ENCODE measurements around the gene SPEM2. TPM values are rescaled to one million over a fixed set of nuclear protein-coding genes. Genes with fewer than 3 reads are reported as not detected.

Gene SPEM2
- polyA plus RNA-seq, 1 of the 3 experiments (the other 2 are of a cell fraction): not detected

- no peak overlapping the region for H3K9ac ChIP-seq
- H3F3A ChIP-seq (replicated peaks; ENCODE audit: insufficient read depth): no peaks in the 10 kb centered on the region
- H4K20me1 ChIP-seq (ENCODE audit: insufficient read depth): no peaks in the 10 kb centered on the region
- no peaks in the 10 kb centered on the region for H3K36me3 ChIP-seq (replicated peaks in 1 of 2; ENCODE audit: control insufficient read depth in 1 of 2, insufficient read depth in 2 of 2, low read length in 1 of 2)
- no peak for DNase-seq
- H3K27ac ChIP-seq (ENCODE audit: low read depth in 2 of 2, low read length in 1 of 2): no peak overlapping the region
- H3K9me2 ChIP-seq: no peaks in the 10 kb centered on the region
- H3K9me3 ChIP-seq: no peaks in the 10 kb centered on the region
- no peaks in the 10 kb centered on the region for H3K79me2 ChIP-seq (ENCODE audit: insufficient read depth)
- H3K4me2 ChIP-seq: no peak overlapping the region
- ChIA-PET CTCF (no interaction called here), POLR2A (no interaction called here)
- WGBS (ENCODE audit: low lambda C conversion rate): 68% methylated on average over 4 of the region's 4 CpGs
- no peaks in the 10 kb centered on the region for H3K27me3 ChIP-seq (ENCODE audit: insufficient read depth)
- H3K4me3 ChIP-seq (ENCODE audit: low read depth in 2 of 2, low read length in 1 of 2): no peak overlapping the region
- TF ChIP-seq USF1 (IDR thresholded peaks at IDR 0.05; ENCODE audit: borderline replicate concordance, low read depth) (no peak), POLR2AphosphoS5 (IDR thresholded peaks at IDR 0.05; ENCODE audit: low read depth, low read length) (no peak), IRF3 (IDR thresholded peaks at IDR 0.05; ENCODE audit: low read depth, low read length) (no peak), ZBTB33 (IDR thresholded peaks at IDR 0.05; ENCODE audit: borderline replicate concordance, low read depth) (no peak), RCOR1 (IDR thresholded peaks at IDR 0.05; ENCODE audit: low read length) (no peak), RAD21 (IDR thresholded peaks at IDR 0.05; ENCODE audit: low read length) (no peak), CHD2 (IDR thresholded peaks at IDR 0.05; ENCODE audit: low read length, partially characterized antibody) (no peak), SIN3A (IDR thresholded peaks at IDR 0.05; ENCODE audit: borderline replicate concordance, low read depth, low read length) (no peak), JUND (IDR thresholded peaks at IDR 0.05) (no peak), TEAD4 (IDR thresholded peaks at IDR 0.05; ENCODE audit: borderline replicate concordance, insufficient read depth) (no peak), RXRA (IDR thresholded peaks at IDR 0.05; ENCODE audit: borderline replicate concordance, low read depth) (no peak), FOSL2 (IDR thresholded peaks at IDR 0.05; ENCODE audit: borderline replicate concordance, low read depth) (no peak), NFIC (IDR thresholded peaks at IDR 0.05; ENCODE audit: borderline replicate concordance) (no peak), TAF1 (IDR thresholded peaks at IDR 0.05; ENCODE audit: borderline replicate concordance, low read depth, low read length) (no peak)
- no peaks in the 10 kb centered on the region; a peak in 1 of 4 replicates for H3K4me1 ChIP-seq (ENCODE audit: control insufficient read depth in 1 of 2, insufficient read depth in 2 of 2, low read depth in 1 of 2, low read length in 1 of 2)
- H2AFZ ChIP-seq (ENCODE audit: low read depth): no peak overlapping the region
Observed at GRCh38 chr17:7423679-7424078, 1.7 kb upstream of the SPEM2 start.

GRCh38 chr17:7425756-7426155, 340 bp downstream of the SPEM2 start:
- Histone ChIP-seq H3K4me1 (ENCODE audit: control insufficient read depth in 1 of 2, insufficient read depth in 2 of 2, low read depth in 1 of 2, low read length in 1 of 2) (no peaks in the 10 kb centered on the region), H3K4me2 (no peak overlapping the region), H3K36me3 (replicated peaks in 1 of 2; ENCODE audit: control insufficient read depth in 1 of 2, insufficient read depth in 2 of 2, low read length in 1 of 2) (no peaks in the 10 kb centered on the region), H3K4me3 (ENCODE audit: low read depth in 2 of 2, low read length in 1 of 2) (no peak overlapping the region), H4K20me1 (ENCODE audit: insufficient read depth) (no peaks in the 10 kb centered on the region), H3K79me2 (ENCODE audit: insufficient read depth) (no peaks in the 10 kb centered on the region), H3K9me2 (no peaks in the 10 kb centered on the region), H3F3A (replicated peaks; ENCODE audit: insufficient read depth) (no peaks in the 10 kb centered on the region), H2AFZ (ENCODE audit: low read depth) (no peak overlapping the region), H3K9me3 (no peaks in the 10 kb centered on the region), H3K27ac (ENCODE audit: low read depth in 2 of 2, low read length in 1 of 2) (no peak overlapping the region), H3K9ac (no peak overlapping the region), H3K27me3 (ENCODE audit: insufficient read depth) (no peaks in the 10 kb centered on the region)
- no peak for DNase-seq
- ChIA-PET POLR2A (interaction anchor here (0.8 kb wide), 1 partner anchor 21 kb away, joined by 3 read pairs; the partner anchor contains the start of gene TMEM256), CTCF (interaction anchor here (0.7 kb wide), 1 partner anchor 19 kb away, joined by 3 read pairs; the partner anchor contains the start of gene CHRNB1)
- 76% methylated on average over 6 of the region's 8 CpGs for WGBS (ENCODE audit: low lambda C conversion rate)
- TF ChIP-seq MXI1 (IDR thresholded peaks at IDR 0.05; ENCODE audit: low read depth, low read length): no peak
- TF ChIP-seq POLR2AphosphoS5 (IDR thresholded peaks at IDR 0.05; ENCODE audit: low read depth, low read length): no peak
- TF ChIP-seq TCF12 (IDR thresholded peaks at IDR 0.05): no peak
- TF ChIP-seq GABPA (IDR thresholded peaks at IDR 0.05; ENCODE audit: low read depth): no peak
- no peak for TF ChIP-seq USF1 (IDR thresholded peaks at IDR 0.05; ENCODE audit: borderline replicate concordance, low read depth)
- no peak for TF ChIP-seq RAD21 (IDR thresholded peaks at IDR 0.05; ENCODE audit: low read length)
- TF ChIP-seq JUND (IDR thresholded peaks at IDR 0.05): no peak
- TF ChIP-seq REST (IDR thresholded peaks at IDR 0.05; ENCODE audit: low read depth, low read length): no peak
- TF ChIP-seq NRF1 (IDR thresholded peaks at IDR 0.05; ENCODE audit: low read depth, low read length): no peak
